Loucy (cell line): Measurements from ENCODE around the gene TTC39C.

Experiments used
- H2AFZ ChIP-seq: fragments of 200-600 bp; sonication (generic); 2 replicates; pipeline ENCODE4 v1.6.0; 2016; ENCODE audit warnings: antibody characterized with exemption, mild to moderate bottlenecking, low read length, moderate library complexity
- H3F3A ChIP-seq: fragments of 200-600 bp; 2 replicates; pipeline ENCODE4 v1.6.0; 2016; ENCODE audit warnings: antibody characterized with exemption, low read depth, mild to moderate bottlenecking
- H3K27me3 ChIP-seq: fragments of 200-600 bp; sonication (generic); 2 replicates; pipeline ENCODE4 v1.6.1; 2014; ENCODE audit warnings: low read length, mild to moderate bottlenecking; ENCODE audit not compliant: insufficient read depth, poor library complexity, severe bottlenecking
- H3K36me3 ChIP-seq: fragments of 200-600 bp; sonication (generic); 2 replicates; pipeline ENCODE4 v1.6.1; 2016; ENCODE audit warnings: low read length; ENCODE audit not compliant: insufficient read depth
- H3K4me1 ChIP-seq: fragments of 200-600 bp; sonication (generic); 2 replicates; pipeline ENCODE4 v1.5.1; 2014; ENCODE audit warnings: low read length, mild to moderate bottlenecking; ENCODE audit not compliant: insufficient read depth, poor library complexity, severe bottlenecking
- H3K4me2 ChIP-seq: fragments of 200-600 bp; sonication (generic); 2 replicates; pipeline ENCODE4 v1.6.0; 2014; ENCODE audit warnings: antibody characterized with exemption, low read length, low read depth, mild to moderate bottlenecking; ENCODE audit not compliant: poor library complexity, severe bottlenecking
- H3K4me3 ChIP-seq: fragments of 200-600 bp; sonication (generic); 2 replicates; pipeline ENCODE4 v1.5.1; 2014; ENCODE audit warnings: low read length, mild to moderate bottlenecking, mixed read lengths; ENCODE audit not compliant: poor library complexity, severe bottlenecking
- H3K79me2 ChIP-seq: fragments of 200-600 bp; sonication (generic); 2 replicates; pipeline ENCODE4 v1.6.1; 2014; ENCODE audit warnings: low read length; ENCODE audit not compliant: insufficient read depth
- H3K9ac ChIP-seq: fragments of 200-600 bp; sonication (generic); 2 replicates; pipeline ENCODE4 v1.6.0; 2014; ENCODE audit warnings: mild to moderate bottlenecking, low read depth, low read length, moderate library complexity; ENCODE audit not compliant: poor library complexity, severe bottlenecking
- H3K9me2 ChIP-seq: fragments of 200-600 bp; sonication (generic); replicated peaks from 2 replicates; pipeline ENCODE4 v1.6.1; 2016; ENCODE audit warnings: low read depth, low read length, mixed read lengths
- H3K9me3 ChIP-seq: fragments of 200-600 bp; sonication (generic); 2 replicates; pipeline ENCODE4 v1.6.1; 2014; ENCODE audit warnings: mild to moderate bottlenecking, antibody characterized with exemption, low read length, low read depth; ENCODE audit not compliant: insufficient read depth
- H4K20me1 ChIP-seq: fragments of 200-600 bp; sonication (generic); 2 replicates; pipeline ENCODE4 v1.6.0; 2014; ENCODE audit warnings: antibody characterized with exemption, low read length, mild to moderate bottlenecking; ENCODE audit not compliant: insufficient read depth, poor library complexity, severe bottlenecking
- CTCF ChIP-seq: fragments of 200-600 bp; sonication (generic); conservative IDR thresholded peaks from 2 replicates; pipeline ENCODE4 v1.5.1; 2014; ENCODE audit warnings: mild to moderate bottlenecking, antibody characterized with exemption, low read length
- EZH2phosphoT487 ChIP-seq: fragments of 200-600 bp; IDR thresholded peaks from 2 replicates; pipeline ENCODE4 v1.6.1; 2018; ENCODE audit warnings: antibody characterized with exemption, mild to moderate bottlenecking, moderate library complexity, borderline replicate concordance

TTC39C gene

GRCh38 chr18:24009246-24009645 lies 5.3 kb upstream of the TTC39C start:
- Histone ChIP-seq H3K27me3 (no peaks in the 10 kb centered on the region), H3K4me1 (peaks cover 50% of the 10 kb centered on the region)

DNA sequence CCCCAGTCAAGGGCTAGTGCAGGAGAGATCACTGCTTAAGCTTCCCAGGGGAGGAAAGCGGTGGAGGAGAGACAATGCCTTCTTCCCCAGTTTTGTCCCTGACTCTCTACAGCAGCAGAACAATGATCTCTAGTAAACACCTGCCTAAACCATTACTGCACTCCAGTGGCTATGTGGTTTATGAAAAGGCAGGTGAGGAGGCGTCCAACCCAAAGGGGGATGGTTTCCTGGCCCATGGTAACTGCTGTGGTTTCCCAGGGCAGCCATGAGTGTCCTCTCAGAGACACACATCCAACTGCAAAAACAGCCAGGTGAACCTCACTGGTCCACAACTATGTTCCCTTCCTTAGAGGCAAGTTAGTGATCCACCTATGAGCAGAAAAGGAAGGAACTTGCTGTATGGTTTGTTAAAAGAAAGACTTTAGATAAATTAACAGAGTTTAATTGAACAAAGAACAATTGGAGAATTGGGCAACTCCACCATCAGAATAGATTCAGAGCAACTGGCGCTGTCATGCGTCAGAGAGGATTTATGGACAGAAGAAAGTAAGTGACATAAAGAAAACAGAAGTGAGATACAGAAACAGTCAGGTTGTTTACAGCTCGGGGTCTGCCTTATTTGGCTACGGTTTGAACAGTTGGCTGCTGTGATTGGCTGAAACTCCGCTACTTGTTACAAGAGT lies 4.8 kb upstream of the TTC39C start:
- Histone ChIP-seq H3K4me2 (peak overlapping the region; percentile 50), H3K27me3 (no peaks in the 10 kb centered on the region), H3K9me3 (no peaks in the 10 kb centered on the region), H3F3A (peaks cover 11% of the 10 kb centered on the region; the same call in 1 of the 2 replicates), H3K9ac (no peak overlapping the region), H2AFZ (peak overlapping the region; percentile 37; the same call in 1 of the 2 replicates), H3K4me1 (peaks cover 50% of the 10 kb centered on the region), H3K79me2 (peaks cover 1% of the 10 kb centered on the region; the same call in 1 of the 2 replicates), H3K36me3 (no peaks in the 10 kb centered on the region), H4K20me1 (no peaks in the 10 kb centered on the region), H3K4me3 (peak overlapping the region; percentile 3), H3K9me2 (no peaks in the 10 kb centered on the region)
- no peak for TF ChIP-seq EZH2phosphoT487
- no peak; the same call in 1 of the 2 replicates for TF ChIP-seq CTCF

More at GRCh38 chr18:24009246-24009645, 5.3 kb upstream of the TTC39C start:
- H4K20me1 ChIP-seq = no peaks in the 10 kb centered on the region
- peak overlapping the region; percentile 37; the same call in 1 of the 2 replicates for H2AFZ ChIP-seq
- no peaks in the 10 kb centered on the region for H3K9me3 ChIP-seq
- peak overlapping the region; percentile 3 for H3K4me3 ChIP-seq
- peaks cover 11% of the 10 kb centered on the region; the same call in 1 of the 2 replicates for H3F3A ChIP-seq
- no peaks in the 10 kb centered on the region for H3K36me3 ChIP-seq
- H3K4me2 ChIP-seq = peak overlapping the region; percentile 50
- no peak overlapping the region for H3K9ac ChIP-seq
- no peaks in the 10 kb centered on the region for H3K9me2 ChIP-seq
- TF ChIP-seq EZH2phosphoT487 = no peak
- no peak for TF ChIP-seq CTCF
- H3K79me2 ChIP-seq = no peaks in the 10 kb centered on the region

- Histone ChIP-seq H3K4me2 (peak overlapping the region; percentile 96), H3K9ac (peak overlapping the region; percentile 38), H3K9me2 (no peaks in the 10 kb centered on the region), H3K9me3 (no peaks in the 10 kb centered on the region), H3K79me2 (peaks cover 10% of the 10 kb centered on the region), H3K27me3 (no peaks in the 10 kb centered on the region), H2AFZ (peak overlapping the region; percentile 64; the same call in 1 of the 2 replicates), H3K36me3 (no peaks in the 10 kb centered on the region), H3K4me1 (peaks cover 52% of the 10 kb centered on the region), H4K20me1 (no peaks in the 10 kb centered on the region), H3F3A (peaks cover 11% of the 10 kb centered on the region; the same call in 1 of the 2 replicates), H3K4me3 (no peak overlapping the region)
- TF ChIP-seq CTCF = no peak
- TF ChIP-seq EZH2phosphoT487 = no peak
Measured at GRCh38 chr18:24010673-24011072, 3.9 kb upstream of the TTC39C start.
